B cell (primary cell): Measurements from ENCODE around the gene RPS19. TPM values are rescaled to one million over a fixed set of nuclear protein-coding genes. Genes with fewer than 3 reads are reported as not detected.

Experiments
- ATAC-seq: fragments of 200-7000 bp; cut with Tn5 transposase; one replicate; pipeline ENCODE4 v1.10.0; 2021; ENCODE audit warnings: low read depth, mild to moderate bottlenecking, moderate number of reproducible peaks, moderate library complexity
- CTCF ChIA-PET: fragments of 350-600 bp; sonication (Branson Sonifier 250); formaldehyde crosslinking; loops from one replicate; lab custom pipeline; 2021; ENCODE audit warnings: antibody characterized with exemption, inconsistent platforms; lab: Charles Lee
- POLR2A ChIA-PET: fragments of 350-600 bp; sonication (Branson Sonifier 250); formaldehyde crosslinking; loops from one replicate; lab custom pipeline; 2021; ENCODE audit warnings: antibody characterized with exemption; lab: Charles Lee
- DNase-seq: peaks from one replicate; pipeline ENCODE4 v3.0.0; 2013
- H2AFZ ChIP-seq: 2 replicates; pipeline ENCODE4 v1.6.1; 2012; ENCODE audit warnings: mild to moderate bottlenecking, low read depth, low read length; ENCODE audit not compliant: insufficient read depth, poor library complexity, severe bottlenecking
- H3K27ac ChIP-seq, 2 donors: 1 replicate in 1 of 2; 2 replicates in 1 of 2; pipeline ENCODE4 v1.5.1; 2012 to 2013; ENCODE audit warnings: low read length in 2 of 2, mild to moderate bottlenecking in 2 of 2, moderate library complexity in 1 of 2
- H3K27me3 ChIP-seq, 4 experiments: fragments of 200-600 bp in 1 of 4; sonication (generic) in 1 of 4; replicated peaks in 1 of 4; 1 replicate in 2 of 4; 2 replicates in 2 of 4; pipeline versions ENCODE4 v1.6.1 to v1.7.0; 2013 to 2016; ENCODE audit warnings: low read length in 3 of 4, mild to moderate bottlenecking in 2 of 4, mixed read lengths in 1 of 4, moderate library complexity in 1 of 4; ENCODE audit not compliant: insufficient read depth in 4 of 4, control insufficient read depth in 3 of 4; ENCODE audit errors: control extremely low read depth in 1 of 4
- H3K36me3 ChIP-seq, 2 experiments: replicated peaks in 1 of 2; 1 replicate in 1 of 2; 2 replicates in 1 of 2; pipeline versions ENCODE4 v1.6.1 to v1.7.1; 2013; ENCODE audit warnings: low read length in 1 of 2; ENCODE audit not compliant: insufficient read depth in 2 of 2, control insufficient read depth in 1 of 2; ENCODE audit errors: control extremely low read depth in 1 of 2, extremely low read depth in 1 of 2
- H3K4me1 ChIP-seq, 2 donors: fragments of 200-600 bp in 1 of 2; sonication (generic) in 1 of 2; 1 replicate in 1 of 2; 2 replicates in 1 of 2; pipeline versions ENCODE4 v1.5.1 to v1.6.1; 2013 to 2017; ENCODE audit warnings: low read length in 2 of 2; ENCODE audit not compliant: control insufficient read depth in 2 of 2, insufficient read depth in 2 of 2
- H3K4me2 ChIP-seq: replicated peaks from 2 replicates; pipeline ENCODE3; 2012; ENCODE audit warnings: mild to moderate bottlenecking, low read depth, low read length; ENCODE audit not compliant: poor library complexity, severe bottlenecking
- H3K4me3 ChIP-seq, 5 experiments: fragments of 200-600 bp in 1 of 5; sonication (generic) in 1 of 5; 1 replicate in 3 of 5; 2 replicates in 2 of 5; pipeline versions ENCODE4 v1.5.1 to v1.7.0; 2011 to 2016; ENCODE audit warnings: low read length in 4 of 5, mild to moderate bottlenecking in 4 of 5, low read depth in 2 of 5, control low read depth in 1 of 5, moderate library complexity in 1 of 5; ENCODE audit not compliant: insufficient read depth in 1 of 5; ENCODE audit errors: control extremely low read depth in 1 of 5, extremely low read depth in 1 of 5
- H3K79me2 ChIP-seq: fragments of 200-600 bp; sonication (generic); one replicate; pipeline ENCODE4 v1.6.0; 2016; ENCODE audit warnings: low read length; ENCODE audit not compliant: control insufficient read depth, insufficient read depth
- H3K9ac ChIP-seq: fragments of 200-600 bp; sonication (generic); 2 replicates; pipeline ENCODE4 v1.6.1; 2017; ENCODE audit warnings: mild to moderate bottlenecking, low read length, moderate library complexity
- H3K9me3 ChIP-seq, 3 donors: one replicate each; pipeline versions ENCODE4 v1.6.1 to v1.7.1; 2013; ENCODE audit warnings: low read length in 2 of 3; ENCODE audit not compliant: control insufficient read depth in 2 of 3, insufficient read depth in 1 of 3; ENCODE audit errors: control extremely low read depth in 1 of 3
- H4K20me1 ChIP-seq: 2 replicates; pipeline ENCODE4 v1.6.0; 2012; ENCODE audit warnings: mild to moderate bottlenecking, low read length; ENCODE audit not compliant: insufficient read depth, control insufficient read depth, poor library complexity, severe bottlenecking
- H3K27ac Mint-ChIP-seq: one replicate; pipeline ENCODE4 v1.8.0; 2021; ENCODE audit warnings: mixed read lengths
- H3K27me3 Mint-ChIP-seq: one replicate; pipeline ENCODE4 v1.8.0; 2021; ENCODE audit warnings: mixed read lengths
- H3K4me1 Mint-ChIP-seq: one replicate; pipeline ENCODE4 v1.8.0; 2021; ENCODE audit warnings: mixed read lengths
- H3K4me3 Mint-ChIP-seq: one replicate; pipeline ENCODE4 v1.8.0; 2021; ENCODE audit warnings: mixed read lengths
- H3K9me3 Mint-ChIP-seq: one replicate; pipeline ENCODE4 v1.8.0; 2022; ENCODE audit warnings: mixed read lengths; ENCODE audit not compliant: insufficient read depth
- EZH2 ChIP-seq: IDR thresholded peaks from 2 replicates; pipeline ENCODE4 v1.6.1; 2012; ENCODE audit warnings: borderline replicate concordance, low read depth, mild to moderate bottlenecking, moderate library complexity, low read length; ENCODE audit not compliant: insufficient read depth, poor library complexity, severe bottlenecking
- WGBS: methylation state at CpG from one replicate; pipeline ENCODE4 v1.1.5; 2013; ENCODE audit warnings: missing lambda C conversion rate; ENCODE audit not compliant: insufficient coverage; 5-methylcytosine and 5-hydroxymethylcytosine counted together
- intact Hi-C: fragments of 100-400 bp; cut with micrococcal nuclease; formaldehyde crosslinking; loops from one replicate; pipeline ENCODE4 v1.10.0; 2022
- polyA plus RNA-seq: library from polyadenylated mRNA; depleted of rRNA; stranded (reverse); fragments of >200 nt; gene quantifications from 2 replicates; pipeline ENCODE4 v1.2.3, GENCODE V29; 2012
- total RNA-seq, 2 donors: library from RNA; stranded (reverse); fragments of 120-200 nt in 1 of 2; gene quantifications; 1 replicate in 1 of 2; 2 replicates in 1 of 2; pipeline versions ENCODE4 v1.2.3 to v1.2.4, GENCODE V29; 2013 to 2022
- TF ChIP-seq, protein P1 (sequence below): fragments of 200-600 bp; IDR thresholded peaks from one replicate; pipeline ENCODE4 v1.8.0; 2022; ENCODE audit warnings: antibody characterized with exemption, mild to moderate bottlenecking

The RPS19 gene
- total and polyA plus RNA-seq, 2 donors (not counting 1 experiment from before 2014, with no cell fraction given), result 3,322 to 9,144 TPM

GRCh38 chr19:41890936-41891335 lies 30.9 kb downstream of the RPS19 start:
- CTCF ChIA-PET, result interaction anchor here (1.0 to 2.0 kb wide), 3 partner anchors 13 to 31 kb away, joined by 3 to 11 read pairs (median 3); partner anchors contain the start of gene RPS19
- Histone ChIP-seq H3K4me3 (no peak overlapping the region), H3K4me1 (peaks cover 26 to 55% of the 10 kb centered on the region in 2 donors), H3K27me3 (no peaks in the 10 kb centered on the region), H4K20me1 (peaks cover 80% of the 10 kb centered on the region), H2AFZ (no peak overlapping the region), H3K27ac (no peak overlapping the region), H3K9ac (no peak overlapping the region), H3K9me3 (no peaks in the 10 kb centered on the region), H3K79me2 (peaks cover 89% of the 10 kb centered on the region), H3K4me2 (no peak overlapping the region), H3K36me3 (peaks cover 2 to 66% of the 10 kb centered on the region in 2 experiments)
- 100% methylated on average over 2 of the region's 4 CpGs for WGBS
- H3K9me3 Mint-ChIP-seq, result no peaks in the 10 kb centered on the region
- no peak for ATAC-seq
- TF ChIP-seq, protein P1, sequence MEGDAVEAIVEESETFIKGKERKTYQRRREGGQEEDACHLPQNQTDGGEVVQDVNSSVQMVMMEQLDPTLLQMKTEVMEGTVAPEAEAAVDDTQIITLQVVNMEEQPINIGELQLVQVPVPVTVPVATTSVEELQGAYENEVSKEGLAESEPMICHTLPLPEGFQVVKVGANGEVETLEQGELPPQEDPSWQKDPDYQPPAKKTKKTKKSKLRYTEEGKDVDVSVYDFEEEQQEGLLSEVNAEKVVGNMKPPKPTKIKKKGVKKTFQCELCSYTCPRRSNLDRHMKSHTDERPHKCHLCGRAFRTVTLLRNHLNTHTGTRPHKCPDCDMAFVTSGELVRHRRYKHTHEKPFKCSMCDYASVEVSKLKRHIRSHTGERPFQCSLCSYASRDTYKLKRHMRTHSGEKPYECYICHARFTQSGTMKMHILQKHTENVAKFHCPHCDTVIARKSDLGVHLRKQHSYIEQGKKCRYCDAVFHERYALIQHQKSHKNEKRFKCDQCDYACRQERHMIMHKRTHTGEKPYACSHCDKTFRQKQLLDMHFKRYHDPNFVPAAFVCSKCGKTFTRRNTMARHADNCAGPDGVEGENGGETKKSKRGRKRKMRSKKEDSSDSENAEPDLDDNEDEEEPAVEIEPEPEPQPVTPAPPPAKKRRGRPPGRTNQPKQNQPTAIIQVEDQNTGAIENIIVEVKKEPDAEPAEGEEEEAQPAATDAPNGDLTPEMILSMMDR, result no peak
- no peak for TF ChIP-seq EZH2
- H3K4me3 Mint-ChIP-seq, result no peak overlapping the region
- intact Hi-C loops, result no loop called here
- peaks cover 45% of the 10 kb centered on the region for H3K4me1 Mint-ChIP-seq
- H3K27ac Mint-ChIP-seq, result no peak overlapping the region
- H3K27me3 Mint-ChIP-seq, result no peaks in the 10 kb centered on the region
- POLR2A ChIA-PET, result interaction anchor here (7.7 kb wide), 1 partner anchor 15 kb away, joined by 92 read pairs; the partner anchor contains the start of gene CD79A
- no peak for DNase-seq

DNA sequence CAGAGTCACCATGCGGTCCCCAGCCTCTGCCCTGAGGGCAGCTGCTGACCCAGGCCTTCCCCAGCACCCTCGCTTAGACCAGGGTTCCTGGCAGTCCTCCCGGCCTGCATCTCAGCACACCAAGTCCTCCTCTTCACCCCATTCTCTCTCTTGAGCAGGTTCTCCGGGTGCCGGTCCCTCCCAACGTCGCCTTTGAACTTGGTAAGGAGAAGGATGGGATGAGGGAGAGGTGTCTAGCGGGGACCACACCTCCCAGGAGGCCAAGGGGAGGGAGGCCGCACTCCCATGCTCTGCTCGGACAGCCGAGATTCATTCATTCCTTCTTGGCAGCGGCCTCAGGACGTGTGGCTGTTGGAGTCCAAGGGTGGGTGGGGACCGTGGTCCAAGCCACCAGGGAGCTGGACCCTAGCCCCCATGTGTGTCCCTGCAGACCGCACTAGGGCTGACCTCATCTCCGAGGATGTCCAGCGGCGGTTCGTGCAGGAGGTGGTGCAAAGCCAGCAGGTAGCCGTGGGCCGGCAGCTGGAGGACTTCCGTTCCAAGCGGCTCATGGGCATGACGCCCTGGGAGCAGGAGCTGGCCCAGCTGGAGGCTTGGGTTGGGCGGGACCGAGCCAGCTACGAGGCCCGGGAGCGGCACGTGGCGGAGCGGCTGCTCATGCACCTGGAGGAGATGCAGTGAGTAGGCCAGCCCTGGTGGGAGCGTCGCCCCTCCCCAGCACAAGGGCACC lies 32.3 kb downstream of the RPS19 start:
- no peaks in the 10 kb centered on the region for H3K9me3 Mint-ChIP-seq
- Histone ChIP-seq H3K27me3 (no peaks in the 10 kb centered on the region), H3K9ac (no peak overlapping the region), H2AFZ (no peak overlapping the region), H3K79me2 (peaks cover 79% of the 10 kb centered on the region), H3K4me3 (no peak overlapping the region), H3K4me2 (no peak overlapping the region), H3K27ac (peak overlapping the region in 1 of 2 donors; percentile 56), H4K20me1 (peaks cover 83% of the 10 kb centered on the region), H3K36me3 (peaks cover 2 to 71% of the 10 kb centered on the region in 2 experiments), H3K9me3 (no peaks in the 10 kb centered on the region), H3K4me1 (peaks cover 12 to 41% of the 10 kb centered on the region in 2 donors)
- ChIA-PET CTCF (interaction anchor here (1.4 to 2.0 kb wide), 2 partner anchors 11 to 20 kb away, joined by 3 to 11 read pairs; no protein-coding TSS in a partner anchor), POLR2A (interaction anchor here (7.7 kb wide), 1 partner anchor 17 kb away, joined by 92 read pairs; the partner anchor contains the start of gene CD79A)
- no peaks in the 10 kb centered on the region for H3K27me3 Mint-ChIP-seq
- no peak for ATAC-seq
- TF ChIP-seq, protein P1, result no peak
- no peak for TF ChIP-seq EZH2
- H3K4me1 Mint-ChIP-seq, result peaks cover 32% of the 10 kb centered on the region
- no peak overlapping the region for H3K4me3 Mint-ChIP-seq
- H3K27ac Mint-ChIP-seq, result no peak overlapping the region
- 97% methylated on average over 30 of the region's 34 CpGs for WGBS
- no peak for DNase-seq
- intact Hi-C loops, result no loop called here
